GM12874 (cell line): Measurements from ENCODE around the gene ORAI1.

Experiments
- CTCF ChIP-seq: IDR thresholded peaks from 2 replicates; pipeline ENCODE4 v1.5.1; 2011; ENCODE audit warnings: low read depth, mild to moderate bottlenecking, control low read depth, low read length, moderate library complexity; ENCODE audit not compliant: insufficient read depth

The ORAI1 gene

DNA sequence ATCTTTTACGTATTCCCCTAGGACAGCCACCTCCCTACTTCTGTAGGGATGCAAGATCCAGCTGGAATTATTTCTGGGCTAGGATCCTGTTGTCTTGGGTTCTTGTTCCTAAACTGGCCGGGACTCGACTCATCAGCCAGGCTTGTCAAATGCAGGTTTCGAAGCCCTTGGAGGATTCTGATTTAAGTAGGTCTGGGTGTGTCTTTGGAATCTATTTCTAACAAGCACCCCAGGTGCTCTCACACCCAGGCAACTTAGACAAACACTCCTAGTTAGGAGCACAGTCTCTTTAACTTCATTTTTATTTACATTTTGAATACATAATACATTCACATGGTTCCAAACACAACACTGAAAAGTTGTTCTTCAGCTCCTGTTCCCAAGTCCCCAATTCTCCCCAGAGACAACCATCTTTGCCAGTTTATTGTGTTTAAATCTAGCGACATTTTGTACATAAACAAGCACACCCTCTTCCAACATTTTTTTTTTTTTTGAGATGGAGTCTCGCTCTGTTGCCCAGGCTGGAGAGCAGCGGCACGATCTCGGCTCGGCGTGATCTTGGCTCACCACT is 22.2 kb downstream of the ORAI1 start:
- TF ChIP-seq CTCF: no peak

DNA sequence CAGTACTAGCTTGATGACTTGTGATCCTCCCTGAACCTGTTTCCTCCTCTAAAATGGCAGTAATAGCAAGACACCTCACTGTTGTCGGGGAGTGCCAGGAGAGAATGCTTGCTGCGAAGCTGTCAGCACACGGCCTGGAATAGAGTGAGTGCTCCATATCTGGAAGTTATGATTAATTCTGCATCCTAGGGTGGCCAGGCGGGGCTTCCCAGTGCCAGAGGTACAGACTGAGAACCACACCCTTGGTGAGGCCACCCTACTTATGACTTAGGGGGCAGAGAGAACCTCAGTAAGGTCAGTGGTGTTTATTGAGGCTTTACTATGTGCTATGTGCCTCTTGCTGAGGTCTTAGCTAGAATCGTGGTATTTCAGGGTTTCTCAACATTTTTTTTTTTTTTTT is 23.0 kb downstream of the ORAI1 start:
- TF ChIP-seq CTCF: no peak

DNA sequence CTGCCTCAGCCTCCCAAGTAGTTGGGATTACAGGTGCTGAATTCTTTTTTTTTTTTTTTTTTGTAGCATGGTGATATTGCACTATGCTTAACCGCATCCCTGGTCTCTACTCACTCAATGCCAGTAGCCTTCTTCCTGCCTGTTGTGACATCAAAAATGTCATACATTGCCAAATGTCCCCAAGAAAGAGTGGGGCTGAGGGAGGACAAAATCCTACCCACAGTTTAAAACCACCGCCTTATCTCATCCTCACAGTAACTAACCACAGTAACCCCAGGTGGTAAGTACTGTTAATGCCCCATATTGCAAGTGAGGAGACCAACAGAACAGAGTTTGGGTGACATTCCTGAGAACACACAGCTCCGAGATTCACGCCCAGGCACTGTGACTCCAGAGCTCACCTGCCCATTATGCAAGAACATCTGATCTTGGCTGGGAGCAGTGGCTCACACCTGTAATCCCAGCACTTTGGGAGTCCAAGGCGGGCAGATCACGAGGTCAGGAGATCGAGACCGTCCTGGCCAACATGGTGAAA is 23.6 kb downstream of the ORAI1 start:
- no peak for TF ChIP-seq CTCF

DNA sequence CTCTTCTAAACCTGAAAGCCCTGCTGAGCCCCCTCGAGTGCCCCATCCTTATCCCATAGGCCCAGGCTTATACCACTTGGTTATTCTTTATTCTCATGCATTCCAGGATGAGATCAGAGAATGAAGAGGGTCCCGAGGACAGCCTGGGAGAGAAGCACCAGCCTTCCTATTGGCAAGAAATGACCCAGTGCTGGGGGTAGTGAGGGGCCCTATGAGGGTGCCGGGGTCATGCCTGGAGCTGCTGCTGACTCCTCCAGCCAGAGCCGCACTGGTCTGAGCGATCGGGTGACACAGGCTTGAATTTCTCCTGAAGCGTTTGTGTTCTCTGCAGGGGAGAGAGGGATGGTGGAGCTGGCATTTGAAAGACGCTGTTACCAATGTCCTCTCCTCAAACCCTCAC is 25.0 kb downstream of the ORAI1 start:
- no peak for TF ChIP-seq CTCF

- no peak for TF ChIP-seq CTCF
Observed at GRCh38 chr12:121652767-121653497, 26.6 kb downstream of the ORAI1 start.

DNA sequence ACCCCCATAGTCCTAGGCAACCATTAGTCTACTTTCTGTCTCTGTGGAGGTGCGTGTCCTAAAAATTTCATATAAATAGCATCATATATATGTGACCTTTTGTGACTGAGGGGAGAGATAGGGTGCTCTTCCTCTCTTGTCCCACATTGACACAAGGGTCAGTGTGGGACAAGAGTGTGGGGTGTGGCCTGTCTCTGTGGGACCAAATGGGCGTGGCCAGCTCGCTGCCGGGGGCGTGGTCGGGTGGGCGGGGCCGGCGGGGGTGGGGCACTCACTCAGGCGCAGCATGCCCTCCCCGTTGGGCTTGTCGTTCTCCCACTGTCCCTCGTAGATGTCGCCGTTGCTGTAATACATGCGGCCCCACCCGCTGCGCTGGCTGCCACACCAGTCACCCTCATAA is 27.7 kb downstream of the ORAI1 start:
- TF ChIP-seq CTCF: no peak

DNA sequence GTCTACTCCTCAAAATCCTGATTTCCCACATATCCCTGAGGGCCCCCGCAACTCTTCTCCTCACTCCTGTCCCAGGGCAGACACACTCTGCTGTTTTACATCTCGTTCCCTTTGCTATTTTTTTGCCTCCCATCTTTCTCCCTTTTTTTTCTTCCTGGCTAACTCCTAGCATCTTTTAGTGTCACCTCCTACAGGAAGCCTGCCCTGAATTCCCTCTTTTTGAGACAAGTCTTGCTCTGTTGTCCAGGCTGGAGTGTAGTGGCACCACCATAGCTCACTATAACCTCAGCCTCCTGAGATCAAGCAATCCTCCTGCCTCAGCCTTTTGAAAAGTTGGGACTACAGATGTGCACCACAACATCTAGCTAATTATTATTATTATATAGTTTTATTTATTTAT is 29.8 kb downstream of the ORAI1 start:
- no peak for TF ChIP-seq CTCF
